ENCODE results near the gene CT47C1.

The CT47C1 gene

DNA sequence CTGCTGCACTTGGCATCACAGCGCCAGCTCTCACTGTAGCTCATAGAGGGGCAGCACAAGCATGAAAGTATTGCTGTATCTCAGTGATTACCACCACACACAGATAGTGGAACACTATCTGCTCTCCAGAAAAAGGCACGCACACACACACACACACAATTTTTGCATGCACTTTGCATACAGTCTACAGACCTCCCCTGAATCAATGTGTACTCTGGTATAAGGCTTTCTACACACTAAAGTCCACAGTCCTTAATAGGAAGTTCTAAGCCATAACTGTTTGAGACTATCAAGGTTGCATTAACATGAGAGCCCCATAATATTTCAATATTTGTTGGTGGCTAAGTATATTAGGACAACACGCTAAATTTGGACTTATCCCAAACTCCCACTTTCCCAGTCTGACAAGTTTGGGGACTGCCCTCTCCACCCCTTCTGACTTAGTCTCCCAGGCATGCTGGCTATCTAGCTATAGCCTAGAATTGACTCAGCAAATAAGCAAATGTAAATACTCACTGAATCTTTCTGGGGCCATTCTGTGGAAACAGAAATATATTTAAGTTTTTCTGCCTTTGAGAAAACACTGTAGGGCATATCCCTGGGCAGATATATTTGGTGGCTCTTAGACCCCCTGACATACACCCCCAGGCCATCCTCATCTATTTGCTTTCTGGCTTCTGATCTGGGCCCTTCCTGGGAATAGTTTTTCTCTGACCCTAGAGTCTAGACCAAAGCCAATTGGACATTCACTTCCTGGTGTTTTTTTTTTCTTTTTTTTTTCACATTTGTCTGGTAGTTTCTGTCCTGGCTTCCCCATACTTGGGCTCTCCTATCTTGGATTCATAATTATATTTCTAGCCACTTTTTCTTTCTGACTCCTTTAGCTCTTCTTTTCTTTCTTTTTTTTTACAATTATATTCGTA lies 36.4 kb upstream of the CT47C1 start:
- POLR2A ChIA-PET: no interaction called here
- TF ChIP-seq, protein P1, sequence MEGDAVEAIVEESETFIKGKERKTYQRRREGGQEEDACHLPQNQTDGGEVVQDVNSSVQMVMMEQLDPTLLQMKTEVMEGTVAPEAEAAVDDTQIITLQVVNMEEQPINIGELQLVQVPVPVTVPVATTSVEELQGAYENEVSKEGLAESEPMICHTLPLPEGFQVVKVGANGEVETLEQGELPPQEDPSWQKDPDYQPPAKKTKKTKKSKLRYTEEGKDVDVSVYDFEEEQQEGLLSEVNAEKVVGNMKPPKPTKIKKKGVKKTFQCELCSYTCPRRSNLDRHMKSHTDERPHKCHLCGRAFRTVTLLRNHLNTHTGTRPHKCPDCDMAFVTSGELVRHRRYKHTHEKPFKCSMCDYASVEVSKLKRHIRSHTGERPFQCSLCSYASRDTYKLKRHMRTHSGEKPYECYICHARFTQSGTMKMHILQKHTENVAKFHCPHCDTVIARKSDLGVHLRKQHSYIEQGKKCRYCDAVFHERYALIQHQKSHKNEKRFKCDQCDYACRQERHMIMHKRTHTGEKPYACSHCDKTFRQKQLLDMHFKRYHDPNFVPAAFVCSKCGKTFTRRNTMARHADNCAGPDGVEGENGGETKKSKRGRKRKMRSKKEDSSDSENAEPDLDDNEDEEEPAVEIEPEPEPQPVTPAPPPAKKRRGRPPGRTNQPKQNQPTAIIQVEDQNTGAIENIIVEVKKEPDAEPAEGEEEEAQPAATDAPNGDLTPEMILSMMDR (IDR thresholded peaks at IDR 0.05; ENCODE audit: control extremely low read depth, extremely low read depth, low read depth, missing control alignments): no peak
- no peak for DNase-seq (ENCODE audit: extremely low spot score)
- CTCF ChIA-PET: interaction anchor here (1.2 kb wide), 1 partner anchor 188 kb away, joined by 3 read pairs; no protein-coding TSS in a partner anchor

DNA sequence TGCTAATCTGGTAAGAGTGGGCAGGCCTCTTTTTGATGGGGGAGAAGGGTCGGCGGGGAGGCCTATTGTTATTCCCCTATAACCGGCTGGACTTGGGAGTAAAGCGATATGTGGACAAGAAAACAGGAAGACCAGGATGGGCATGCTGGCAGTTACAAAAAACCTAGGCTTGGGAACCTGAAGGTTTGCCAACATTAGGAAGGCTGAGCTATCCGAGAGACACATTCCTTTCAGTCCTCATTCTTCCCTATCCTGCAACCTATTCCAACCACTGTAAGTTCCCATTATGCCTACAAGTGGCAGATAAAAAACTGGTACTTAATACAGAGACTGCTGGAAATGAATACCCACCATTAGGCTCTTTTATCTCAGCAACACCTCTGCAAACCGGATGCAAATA lies 32.4 kb upstream of the CT47C1 start:
- CTCF ChIA-PET: no interaction called here
- TF ChIP-seq, protein P1 (IDR thresholded peaks at IDR 0.05; ENCODE audit: control extremely low read depth, extremely low read depth, low read depth, missing control alignments): no peak
- DNase-seq (ENCODE audit: extremely low spot score): no peak
- POLR2A ChIA-PET: no interaction called here

DNA sequence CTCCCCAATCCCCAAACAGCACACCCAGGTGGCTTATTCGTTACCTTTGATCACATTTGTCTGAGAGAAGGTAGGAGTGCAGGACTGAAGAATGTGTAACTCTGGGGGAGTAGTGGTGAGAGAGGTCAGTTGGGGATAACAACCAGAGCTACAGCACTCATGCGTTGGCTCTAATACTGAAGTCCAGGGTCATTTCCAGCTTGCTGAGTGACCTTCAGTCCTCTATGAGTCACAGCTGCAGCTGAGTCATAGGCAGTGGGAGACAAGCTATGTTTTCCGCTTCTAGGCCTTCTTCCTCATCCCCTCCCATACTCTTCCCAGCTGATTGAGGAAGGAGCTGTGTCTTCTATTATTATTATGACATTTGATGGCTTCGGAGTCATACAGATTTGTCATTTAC lies 31.6 kb upstream of the CT47C1 start:
- CTCF ChIA-PET: interaction anchor here (1.2 kb wide), 1 partner anchor 8 kb away, joined by 3 read pairs; no protein-coding TSS in a partner anchor

DNA sequence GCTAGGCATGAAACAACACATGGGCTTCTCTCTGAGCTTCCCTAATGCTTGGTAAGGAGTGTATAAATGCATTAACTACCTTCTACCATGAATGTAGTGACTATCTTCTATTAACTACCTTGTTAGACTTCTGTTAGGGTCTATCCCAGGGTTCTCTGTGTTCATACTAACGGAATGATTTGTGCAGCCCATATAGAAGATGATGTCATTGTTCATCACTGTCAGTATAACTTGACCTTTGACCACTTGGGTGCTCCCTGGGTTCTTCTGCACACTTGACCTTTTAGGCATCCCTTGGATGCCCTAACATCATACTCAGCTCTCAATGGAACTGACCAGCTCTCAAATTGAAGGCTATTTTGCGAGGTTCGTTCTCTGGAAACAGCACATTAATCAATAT lies 30.8 kb upstream of the CT47C1 start:
- CTCF ChIA-PET: interaction anchor here (1.2 kb wide), 1 partner anchor 9 kb away, joined by 3 read pairs; no protein-coding TSS in a partner anchor
- POLR2A ChIA-PET: no interaction called here
- TF ChIP-seq, protein P1 (IDR thresholded peaks at IDR 0.05; ENCODE audit: control extremely low read depth, extremely low read depth, low read depth, missing control alignments): no peak
- DNase-seq (ENCODE audit: extremely low spot score): no peak

More for the DNA sequence above, 31.6 kb upstream of the CT47C1 start:
- no peak for DNase-seq (ENCODE audit: extremely low spot score)
- TF ChIP-seq, protein P1 (IDR thresholded peaks at IDR 0.05; ENCODE audit: control extremely low read depth, extremely low read depth, low read depth, missing control alignments): no peak
- POLR2A ChIA-PET: no interaction called here

DNA sequence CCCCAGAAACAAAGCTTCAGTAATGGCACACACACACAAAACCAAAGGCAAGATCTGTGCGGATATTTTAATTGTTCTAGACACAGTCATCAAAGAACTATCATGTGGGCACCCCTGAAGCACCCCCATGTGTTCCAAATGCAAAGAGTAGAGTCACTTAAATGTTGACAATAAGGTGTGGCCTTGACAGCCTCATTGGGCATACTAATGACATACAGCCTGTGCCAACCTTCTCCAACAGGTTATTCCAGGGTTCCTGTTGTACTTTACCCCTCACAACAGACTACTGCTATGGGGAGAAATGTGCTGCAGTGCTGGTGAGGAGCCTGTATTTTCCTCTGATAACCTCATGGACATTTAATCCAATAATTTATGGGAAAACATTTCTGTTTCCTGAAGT lies 29.8 kb upstream of the CT47C1 start:
- CTCF ChIA-PET: no interaction called here
- POLR2A ChIA-PET: no interaction called here
- TF ChIP-seq, protein P1 (IDR thresholded peaks at IDR 0.05; ENCODE audit: control extremely low read depth, extremely low read depth, low read depth, missing control alignments): no peak

DNA sequence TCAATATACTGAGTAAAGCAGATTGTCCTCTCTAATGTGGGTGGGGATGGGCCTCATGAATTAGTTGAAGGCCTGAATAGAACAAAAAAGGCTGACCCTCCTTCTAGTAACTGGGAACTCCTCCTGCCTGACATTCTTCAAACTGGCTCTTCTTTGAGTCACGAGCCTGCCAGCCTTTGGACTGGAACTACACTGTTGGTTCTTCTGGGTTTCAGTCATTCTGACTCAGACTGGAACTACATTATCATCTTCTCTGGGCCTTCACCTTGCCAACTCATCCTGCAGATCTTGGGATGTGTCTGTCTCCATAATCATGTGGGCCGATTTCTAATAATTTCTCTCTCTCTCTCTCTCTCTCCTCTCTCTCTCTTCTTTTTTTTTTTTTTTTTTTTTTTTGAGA lies 26.9 kb upstream of the CT47C1 start:
- no peak for DNase-seq (ENCODE audit: extremely low spot score)
- ChIA-PET POLR2A (no interaction called here), CTCF (no interaction called here)
- TF ChIP-seq, protein P1 (IDR thresholded peaks at IDR 0.05; ENCODE audit: control extremely low read depth, extremely low read depth, low read depth, missing control alignments): no peak

More for the DNA sequence above, 29.8 kb upstream of the CT47C1 start:
- DNase-seq (ENCODE audit: extremely low spot score): no peak

Data from GM10248 (cell line).